Ectodermal cell (in vitro differentiated cells): ENCODE data around the gene GLP2R. TPM values are rescaled to one million over a fixed set of nuclear protein-coding genes. Genes with fewer than 3 reads are reported as not detected.
"Not testable (repeated sequence)": the region's sequence is repeated elsewhere in the genome, so short reads cannot be mapped to it uniquely, and the experiment has no call there.

Source experiments
- H3K27ac ChIP-seq: 2 replicates; pipeline ENCODE4 v1.7.0; 2013; ENCODE audit warnings: mild to moderate bottlenecking, low read depth, low read length; ENCODE audit not compliant: insufficient read depth, poor library complexity, severe bottlenecking
- H3K27me3 ChIP-seq: 2 replicates; pipeline ENCODE4 v1.7.0; 2013; ENCODE audit warnings: mild to moderate bottlenecking, low read length; ENCODE audit not compliant: insufficient read depth, control insufficient read depth, poor library complexity, severe bottlenecking
- H3K36me3 ChIP-seq: one replicate; pipeline ENCODE4 v1.7.0; 2013; ENCODE audit warnings: low read length; ENCODE audit not compliant: control insufficient read depth, insufficient read depth
- H3K4me1 ChIP-seq: one replicate; pipeline ENCODE4 v1.7.0; 2013; ENCODE audit warnings: low read length; ENCODE audit not compliant: control insufficient read depth, insufficient read depth
- H3K4me3 ChIP-seq: 2 replicates; pipeline ENCODE4 v1.7.0; 2013; ENCODE audit warnings: low read depth, low read length, control low read depth; ENCODE audit not compliant: insufficient read depth
- H3K9me3 ChIP-seq: 2 replicates; pipeline ENCODE4 v1.7.0; 2013; ENCODE audit warnings: mild to moderate bottlenecking, low read length, moderate library complexity; ENCODE audit not compliant: control insufficient read depth
- WGBS, 2 experiments: methylation state at CpG; one replicate each; pipeline ENCODE4 v1.1.7; 2013; ENCODE audit warnings: missing lambda C conversion rate in 2 of 2; 5-methylcytosine and 5-hydroxymethylcytosine counted together
- polyA plus RNA-seq, 4 experiments: library from polyadenylated mRNA; stranded (reverse); fragments of 50-300 nt; gene quantifications; one replicate each; pipeline ENCODE4 v1.2.3, GENCODE V29; 2013

The GLP2R gene, protein sequence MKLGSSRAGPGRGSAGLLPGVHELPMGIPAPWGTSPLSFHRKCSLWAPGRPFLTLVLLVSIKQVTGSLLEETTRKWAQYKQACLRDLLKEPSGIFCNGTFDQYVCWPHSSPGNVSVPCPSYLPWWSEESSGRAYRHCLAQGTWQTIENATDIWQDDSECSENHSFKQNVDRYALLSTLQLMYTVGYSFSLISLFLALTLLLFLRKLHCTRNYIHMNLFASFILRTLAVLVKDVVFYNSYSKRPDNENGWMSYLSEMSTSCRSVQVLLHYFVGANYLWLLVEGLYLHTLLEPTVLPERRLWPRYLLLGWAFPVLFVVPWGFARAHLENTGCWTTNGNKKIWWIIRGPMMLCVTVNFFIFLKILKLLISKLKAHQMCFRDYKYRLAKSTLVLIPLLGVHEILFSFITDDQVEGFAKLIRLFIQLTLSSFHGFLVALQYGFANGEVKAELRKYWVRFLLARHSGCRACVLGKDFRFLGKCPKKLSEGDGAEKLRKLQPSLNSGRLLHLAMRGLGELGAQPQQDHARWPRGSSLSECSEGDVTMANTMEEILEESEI
- polyA plus RNA-seq (2013, experiment 1 of 4), result not detected
- not detected for polyA plus RNA-seq (2013, experiment 2 of 4)
- not detected for polyA plus RNA-seq (2013, experiment 3 of 4)
- not detected for polyA plus RNA-seq (2013, experiment 4 of 4)

GRCh38 chr17:9825641-9826150 is at the start of gene GLP2R:
TSS of gene GLP2R (plus strand) at chr17:9825924. CDS start at chr17:9826064, 140 bp downstream.
- Histone ChIP-seq H3K4me3 (no peak within 1 kb of the TSS), H3K27me3 (no peaks in the 10 kb centered on the region), H3K36me3 (no peaks in the 10 kb centered on the region), H3K9me3 (no peaks in the 10 kb centered on the region), H3K27ac (no peak within 1 kb of the TSS), H3K4me1 (no peaks in the 10 kb centered on the region)
- 85 to 86% methylated on average over 21 of the region's 21 CpGs for WGBS, 2 experiments

DNA sequence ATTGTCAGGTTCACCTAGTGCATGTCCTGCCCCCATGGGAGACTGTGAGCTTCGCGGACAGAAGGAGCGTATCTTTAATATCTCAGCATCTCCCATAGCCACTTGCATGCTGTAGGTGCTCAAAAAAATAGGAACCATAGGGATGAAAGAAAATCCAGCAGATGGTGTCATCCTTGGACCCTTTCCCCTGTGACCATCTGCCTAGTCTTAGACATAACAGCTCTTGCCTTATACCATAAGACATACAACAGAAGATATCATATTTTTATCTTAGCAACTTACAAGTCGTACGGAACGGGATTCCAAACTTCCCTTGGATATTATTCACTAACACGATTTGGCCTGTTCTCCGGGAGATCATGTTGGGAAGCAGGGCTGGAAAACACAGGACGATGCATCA is 48.8 kb upstream of the GLP2R start:
- H3K27ac ChIP-seq, result no peak overlapping the region
- WGBS, 2 experiments, result 95% methylated on average over 9 of the region's 9 CpGs
- H3K9me3 ChIP-seq, result no peaks in the 10 kb centered on the region
- H3K36me3 ChIP-seq, result no peaks in the 10 kb centered on the region
- no peaks in the 10 kb centered on the region for H3K4me1 ChIP-seq
- no peak overlapping the region for H3K4me3 ChIP-seq
- no peaks in the 10 kb centered on the region for H3K27me3 ChIP-seq

DNA sequence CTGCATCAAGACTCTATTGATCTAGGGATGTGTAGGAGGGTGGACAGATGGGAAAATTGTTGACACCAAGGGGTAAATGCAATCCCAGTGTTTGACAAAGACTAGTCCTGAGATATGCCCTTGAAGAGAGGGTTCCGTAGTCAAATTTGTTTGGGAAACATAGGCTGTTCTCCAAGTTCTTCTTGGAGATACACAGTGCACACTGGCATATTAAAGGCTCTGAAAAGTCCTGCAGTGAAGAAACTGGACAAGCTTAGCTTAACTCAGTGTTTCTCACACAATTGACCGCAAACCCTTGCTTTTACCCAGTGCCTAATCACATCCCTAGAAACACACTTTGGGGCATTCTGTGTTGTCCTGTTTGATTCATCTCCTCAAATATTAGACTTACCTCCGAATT is 45.2 kb upstream of the GLP2R start:
- Histone ChIP-seq H3K9me3 (no peaks in the 10 kb centered on the region), H3K27ac (no peak overlapping the region), H3K4me3 (no peak overlapping the region), H3K27me3 (no peaks in the 10 kb centered on the region), H3K4me1 (no peaks in the 10 kb centered on the region), H3K36me3 (no peaks in the 10 kb centered on the region)
- 91 to 95% methylated on average over 3 of the region's 3 CpGs for WGBS, 2 experiments

GRCh38 chr17:9783050-9783449 is 42.7 kb upstream of the GLP2R start:
- Histone ChIP-seq H3K9me3 (no peaks in the 10 kb centered on the region), H3K27me3 (no peaks in the 10 kb centered on the region), H3K4me3 (no peak overlapping the region), H3K4me1 (no peaks in the 10 kb centered on the region), H3K27ac (no peak overlapping the region), H3K36me3 (no peaks in the 10 kb centered on the region)
- 93% methylated on average over 3 to 4 of the region's 4 CpGs for WGBS, 2 experiments

DNA sequence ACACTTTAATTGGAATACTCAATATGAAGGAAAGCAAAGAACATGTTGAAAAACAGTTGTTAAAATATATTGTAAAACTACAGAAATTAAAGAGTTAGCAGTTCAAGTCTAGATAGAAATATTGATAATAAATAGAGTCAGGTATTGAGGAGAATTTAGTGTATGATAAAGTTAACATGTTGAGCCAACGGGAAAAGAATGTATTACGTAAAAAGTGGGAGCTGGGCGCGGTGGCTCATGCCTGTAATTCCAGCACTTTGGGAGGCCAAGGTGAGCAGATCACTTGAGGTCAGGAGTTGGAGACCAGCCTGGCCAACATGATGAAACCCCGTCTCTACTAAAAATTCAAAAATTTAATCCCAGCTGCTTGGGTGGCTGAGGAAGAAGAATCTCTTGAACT is 42.3 kb upstream of the GLP2R start:
- WGBS, 2 experiments, result 94 to 97% methylated on average over 5 of the region's 5 CpGs
- H3K36me3 ChIP-seq, H3K27ac ChIP-seq, H3K4me1 ChIP-seq, H3K9me3 ChIP-seq, H3K4me3 ChIP-seq, H3K27me3 ChIP-seq: not testable (repeated sequence)

DNA sequence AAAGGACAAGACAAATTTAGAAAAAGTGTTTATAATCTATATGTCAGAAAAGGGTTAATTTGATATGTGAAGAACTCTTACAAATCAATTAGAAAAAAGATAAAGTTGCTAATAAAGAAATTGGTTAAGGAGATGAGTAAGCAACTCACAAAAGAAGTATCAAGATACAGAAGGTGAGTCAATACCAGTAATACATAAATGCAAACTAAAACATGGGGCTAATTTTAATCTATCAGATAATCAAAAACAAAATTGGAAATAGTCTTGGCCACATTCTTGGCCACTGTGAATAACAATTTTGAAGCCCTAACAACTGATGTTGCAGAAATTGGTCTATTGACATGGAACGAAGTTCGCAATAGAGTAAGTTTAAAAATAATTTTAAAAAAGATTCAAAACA is 41.2 kb upstream of the GLP2R start:
- Histone ChIP-seq H3K36me3 (no peaks in the 10 kb centered on the region), H3K27ac (no peak overlapping the region)
- WGBS, 2 experiments, result 92 to 95% methylated on average over 2 of the region's 2 CpGs

DNA sequence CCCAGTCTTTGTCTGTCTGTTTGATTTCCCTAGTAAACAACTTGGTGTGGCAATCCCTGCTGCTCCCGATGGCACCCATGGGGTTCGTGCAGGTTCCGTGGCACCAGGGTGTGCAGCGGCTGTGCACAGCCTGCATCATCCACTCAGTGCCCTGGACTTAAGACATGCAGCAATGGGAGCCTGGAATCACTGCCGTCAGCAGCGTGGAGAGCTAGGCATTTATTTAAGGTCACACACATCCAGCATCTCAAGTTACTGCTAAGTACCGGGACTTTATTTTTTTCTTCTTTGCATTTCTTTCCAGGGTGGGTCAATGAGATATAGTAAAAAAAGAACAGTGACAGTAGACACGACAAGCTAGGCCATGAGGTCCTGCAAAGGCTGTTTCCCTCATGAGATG is 37.1 kb upstream of the GLP2R start:
- Histone ChIP-seq H3K4me3 (no peak overlapping the region), H3K36me3 (no peaks in the 10 kb centered on the region), H3K27ac (no peak overlapping the region), H3K27me3 (no peaks in the 10 kb centered on the region), H3K9me3 (no peaks in the 10 kb centered on the region), H3K4me1 (no peaks in the 10 kb centered on the region)
- 93 to 98% methylated on average over 8 of the region's 8 CpGs for WGBS, 2 experiments

More for the DNA sequence above, 41.2 kb upstream of the GLP2R start:
- no peaks in the 10 kb centered on the region for H3K9me3 ChIP-seq
- no peak overlapping the region for H3K4me3 ChIP-seq
- H3K27me3 ChIP-seq, result no peaks in the 10 kb centered on the region
- H3K4me1 ChIP-seq, result no peaks in the 10 kb centered on the region

DNA sequence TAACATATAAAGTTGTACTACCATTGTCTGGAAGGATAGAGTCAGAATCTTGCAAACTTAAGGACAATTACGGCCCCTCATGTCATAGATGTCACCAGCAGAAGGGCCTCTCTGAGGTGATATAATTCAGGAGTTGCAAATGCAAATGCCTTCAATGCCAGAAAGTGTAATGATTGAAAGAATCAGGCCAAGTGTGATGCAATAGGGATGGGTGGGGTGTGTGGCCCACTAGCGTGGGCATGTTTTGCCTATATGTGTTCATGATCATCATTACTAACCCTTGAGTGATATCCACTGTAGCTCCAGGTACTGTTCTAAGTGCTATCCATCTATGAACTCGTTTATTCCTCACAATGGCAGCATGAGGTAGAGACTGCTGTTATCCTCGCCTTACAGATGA is 35.4 kb upstream of the GLP2R start:
- Histone ChIP-seq H3K27me3 (no peaks in the 10 kb centered on the region), H3K4me3 (no peak overlapping the region), H3K36me3 (no peaks in the 10 kb centered on the region), H3K9me3 (no peaks in the 10 kb centered on the region), H3K27ac (no peak overlapping the region), H3K4me1 (no peaks in the 10 kb centered on the region)
- WGBS, 2 experiments, result 95 to 97% methylated on average over 4 of the region's 4 CpGs

- 86 to 91% methylated on average over 15 of the region's 15 CpGs for WGBS, 2 experiments
Measured at GRCh38 chr17:9790889-9791876, 34.5 kb upstream of the GLP2R start, which contains the start of gene DHRS7C. TSS of gene DHRS7C (minus strand) at chr17:9791592. CDS start at chr17:9791284, 308 bp downstream.

More at GRCh38 chr17:9790889-9791876, 34.5 kb upstream of the GLP2R start, which contains the start of gene DHRS7C:
- Histone ChIP-seq H3K9me3 (no peaks in the 10 kb centered on the region), H3K4me3 (no peak within 1 kb of the TSS), H3K4me1 (no peaks in the 10 kb centered on the region), H3K27me3 (no peaks in the 10 kb centered on the region), H3K27ac (no peak within 1 kb of the TSS), H3K36me3 (no peaks in the 10 kb centered on the region)
